Ishikawa (cell line): ENCODE data around the gene SLC6A12.

Experiments
- RAD21 ChIP-seq: IDR thresholded peaks from 2 replicates; pipeline ENCODE4 v1.6.1; 2012; ENCODE audit warnings: low read depth
- TAF1 ChIP-seq: IDR thresholded peaks from 2 replicates; pipeline ENCODE4 v1.6.1; 2012; ENCODE audit warnings: low read depth, mild to moderate bottlenecking

- TF ChIP-seq RAD21 (peak; percentile 68), TAF1 (no peak)
Observed at GRCh38 chr12:153080-153746, 60.7 kb downstream of the SLC6A12 start.
